ENCODE measurements around the gene VPREB3. TPM values are rescaled to one million over a fixed set of nuclear protein-coding genes. Genes with fewer than 3 reads are reported as not detected.
"Not testable (repeated sequence)": the region's sequence is repeated elsewhere in the genome, so short reads cannot be mapped to it uniquely, and the experiment has no call there.

The VPREB3 gene
- total RNA-seq, 1 donor from 2014 or later = not detected

DNA sequence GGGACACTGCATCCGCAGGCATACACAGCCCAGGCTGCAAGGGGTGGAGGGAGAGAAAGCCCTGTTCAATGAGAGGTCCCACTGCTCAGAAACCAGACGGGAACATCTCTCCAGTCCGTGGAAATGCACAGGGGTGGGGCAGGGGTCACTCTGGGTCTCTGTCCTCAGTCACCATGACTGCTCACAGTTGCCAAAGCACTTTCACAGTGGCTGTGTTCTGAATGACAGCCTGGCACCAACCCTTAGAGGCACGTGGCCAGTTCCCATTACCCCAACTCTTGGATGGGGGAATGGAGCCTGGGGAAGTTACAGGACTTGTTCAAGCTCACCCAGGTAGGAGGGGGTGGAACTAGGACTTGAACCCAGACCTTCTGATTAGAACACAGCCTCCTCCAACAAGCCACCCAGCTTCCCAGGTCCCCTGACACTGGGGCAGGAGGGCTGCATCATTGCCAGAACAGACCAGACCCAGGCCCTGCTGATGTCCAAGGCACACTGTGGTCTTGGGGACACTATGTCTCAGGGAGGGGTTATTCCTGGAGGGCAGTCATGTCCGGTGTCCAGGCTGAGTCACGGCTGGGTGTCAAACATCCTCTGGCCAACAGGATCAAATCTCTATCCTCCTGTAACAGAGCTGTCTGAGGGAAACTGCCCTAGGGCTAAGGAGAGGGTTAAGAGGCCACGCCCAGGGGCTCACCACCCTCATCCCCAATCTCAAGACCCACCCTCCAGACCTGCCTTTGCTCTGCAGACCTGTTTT is 11.5 kb downstream of the VPREB3 start:
- no peak for DNase-seq (ENCODE audit: low spot score)

- DNase-seq (ENCODE audit: low spot score) = no peak
Measured at GRCh38 chr22:23737696-23738095, 16.5 kb downstream of the VPREB3 start.

DNA sequence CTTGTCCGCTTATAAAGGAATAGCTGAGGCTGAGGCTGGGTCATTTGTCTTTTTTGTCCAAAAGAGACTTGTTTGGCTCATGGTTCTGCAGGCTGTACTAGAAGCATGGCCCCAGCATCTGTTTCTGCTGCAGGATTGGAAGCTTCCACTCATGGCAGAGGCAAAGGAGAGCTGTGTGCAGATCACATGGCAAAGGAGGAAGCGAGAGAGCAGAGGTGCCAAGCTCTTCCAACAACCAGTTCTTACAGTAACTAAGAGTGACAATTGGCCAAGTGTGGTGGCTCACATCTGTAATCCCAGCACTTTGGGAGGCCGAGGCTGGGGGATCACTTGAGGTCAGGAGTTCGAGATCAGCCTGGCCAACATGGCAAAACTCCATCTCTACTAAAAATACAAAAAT is 26.1 kb downstream of the VPREB3 start:
- DNase-seq (ENCODE audit: low spot score) = not testable (repeated sequence)

DNA sequence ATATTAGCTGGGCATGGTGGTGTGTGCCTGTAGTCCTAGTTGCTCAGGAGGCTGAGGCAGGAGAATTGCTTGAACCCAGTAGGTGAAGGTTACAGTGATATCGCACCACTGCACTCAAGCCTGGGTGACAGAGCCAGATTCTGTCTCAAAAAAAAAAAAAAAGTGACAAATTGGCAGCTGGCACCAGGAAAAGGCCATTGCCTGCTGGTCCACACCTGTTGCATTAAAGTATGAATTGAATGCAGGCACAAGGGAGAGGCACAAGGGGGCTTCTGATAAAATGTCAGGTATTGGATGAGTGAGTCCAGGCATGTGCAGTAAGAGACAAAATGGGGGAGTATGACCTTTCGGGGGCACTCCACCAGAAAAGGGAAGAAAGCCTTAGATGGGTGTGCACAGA is 31.5 kb downstream of the VPREB3 start:
- DNase-seq (ENCODE audit: low spot score) = no peak

DNA sequence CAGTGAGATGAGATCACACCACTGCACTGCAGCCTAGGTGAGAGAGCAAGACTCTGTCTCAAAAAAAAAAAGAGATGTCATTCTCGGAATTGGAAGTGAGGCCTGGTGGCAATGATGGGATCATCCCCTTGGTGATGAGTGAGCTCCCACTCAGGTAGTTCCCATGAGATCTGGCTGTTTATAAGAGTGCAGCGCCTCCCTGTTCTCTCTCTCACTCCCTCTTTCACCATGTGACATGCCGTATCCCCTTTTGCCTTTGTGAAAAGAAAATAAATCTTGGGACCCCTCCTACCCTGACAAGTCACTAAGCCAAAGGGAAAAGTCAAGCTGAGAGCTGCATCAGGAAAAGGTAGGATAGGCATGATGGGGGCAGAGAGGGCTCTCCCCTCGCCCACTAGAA is 32.1 kb downstream of the VPREB3 start:
- no peak for DNase-seq (ENCODE audit: low spot score)

- DNase-seq (ENCODE audit: low spot score) = no peak
Measured at GRCh38 chr22:23720855-23721254, 33.4 kb downstream of the VPREB3 start.

GRCh38 chr22:23718371-23719165 is 35.7 kb downstream of the VPREB3 start:
- DNase-seq (ENCODE audit: low spot score) = no peak

DNA sequence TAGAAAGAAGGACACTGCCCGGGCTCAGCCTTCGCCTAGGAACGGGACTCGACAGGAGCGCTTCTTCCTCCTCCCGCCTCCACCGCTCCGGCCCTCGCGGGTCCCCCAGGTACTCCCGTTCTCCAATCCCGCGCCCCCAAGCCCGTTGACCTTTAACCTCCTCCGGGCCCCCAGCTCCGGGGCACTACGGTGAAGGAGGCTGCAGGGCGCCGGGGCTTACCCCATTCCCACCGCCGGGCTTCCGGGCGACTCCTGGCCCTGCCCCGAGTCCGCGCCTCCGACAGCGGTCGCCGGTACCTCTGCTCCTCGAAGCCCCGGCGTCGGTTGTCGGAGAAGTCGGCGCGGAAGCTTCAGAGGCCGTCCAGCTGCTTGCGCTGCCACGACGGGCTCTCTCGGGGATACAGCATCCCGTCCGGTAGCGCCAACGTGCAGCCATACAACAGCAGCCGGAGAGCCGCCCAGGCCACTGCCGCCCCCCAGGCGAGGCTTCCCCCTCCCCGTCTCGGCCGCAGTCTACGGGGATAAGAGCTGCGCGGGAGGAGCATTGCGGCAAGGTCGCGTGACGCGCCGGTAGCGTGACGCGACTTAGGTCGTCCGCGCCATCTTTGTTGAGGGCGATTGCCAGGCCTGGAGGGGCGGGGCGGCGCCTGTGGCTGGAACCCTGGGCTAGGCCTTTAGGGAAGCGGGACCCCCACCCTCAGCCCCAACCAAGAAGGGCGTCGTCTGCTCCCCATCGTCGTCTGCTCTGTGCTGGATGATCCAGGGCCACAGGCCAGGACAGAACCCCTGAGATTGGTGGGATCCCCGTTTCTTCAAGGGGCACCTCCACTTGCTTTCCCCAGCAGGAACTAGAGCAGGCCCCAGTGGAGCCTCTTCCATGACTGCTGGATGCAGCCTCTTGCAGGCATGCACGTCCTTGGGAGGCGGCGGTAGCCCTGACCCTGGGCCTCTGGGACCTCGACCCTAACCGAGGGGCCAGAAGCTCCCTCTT is 37.1 kb downstream of the VPREB3 start:
- peak; percentile 89 for DNase-seq (ENCODE audit: low spot score)

DNA sequence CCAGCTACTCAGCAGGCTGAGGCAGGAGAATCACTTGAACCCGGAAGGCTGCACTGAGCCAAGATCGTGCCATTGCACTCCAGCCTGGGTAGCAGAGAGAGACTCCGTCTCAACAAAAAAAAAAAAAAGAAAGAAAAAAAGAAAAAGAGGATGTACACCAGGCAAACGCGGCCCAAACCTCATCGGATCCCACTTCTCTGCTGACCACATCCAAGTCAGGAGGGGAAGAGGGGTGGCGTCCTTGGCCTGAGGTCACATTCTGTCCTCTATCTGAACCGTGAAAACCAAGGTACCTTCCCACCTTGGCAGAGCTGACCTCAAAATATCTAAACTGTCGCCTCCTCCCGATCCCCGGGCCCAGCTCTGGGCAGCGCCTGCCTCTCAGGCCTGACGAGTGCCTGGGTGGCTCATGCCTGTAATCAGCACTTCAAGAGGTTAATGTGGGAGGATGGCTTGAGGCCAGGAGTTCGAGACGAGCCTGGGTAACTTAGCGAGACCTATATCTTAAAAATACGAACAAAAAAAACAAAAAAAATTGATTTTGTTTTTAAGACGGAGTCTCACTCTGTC is 38.3 kb downstream of the VPREB3 start:
- no peak for DNase-seq (ENCODE audit: low spot score)

DNA sequence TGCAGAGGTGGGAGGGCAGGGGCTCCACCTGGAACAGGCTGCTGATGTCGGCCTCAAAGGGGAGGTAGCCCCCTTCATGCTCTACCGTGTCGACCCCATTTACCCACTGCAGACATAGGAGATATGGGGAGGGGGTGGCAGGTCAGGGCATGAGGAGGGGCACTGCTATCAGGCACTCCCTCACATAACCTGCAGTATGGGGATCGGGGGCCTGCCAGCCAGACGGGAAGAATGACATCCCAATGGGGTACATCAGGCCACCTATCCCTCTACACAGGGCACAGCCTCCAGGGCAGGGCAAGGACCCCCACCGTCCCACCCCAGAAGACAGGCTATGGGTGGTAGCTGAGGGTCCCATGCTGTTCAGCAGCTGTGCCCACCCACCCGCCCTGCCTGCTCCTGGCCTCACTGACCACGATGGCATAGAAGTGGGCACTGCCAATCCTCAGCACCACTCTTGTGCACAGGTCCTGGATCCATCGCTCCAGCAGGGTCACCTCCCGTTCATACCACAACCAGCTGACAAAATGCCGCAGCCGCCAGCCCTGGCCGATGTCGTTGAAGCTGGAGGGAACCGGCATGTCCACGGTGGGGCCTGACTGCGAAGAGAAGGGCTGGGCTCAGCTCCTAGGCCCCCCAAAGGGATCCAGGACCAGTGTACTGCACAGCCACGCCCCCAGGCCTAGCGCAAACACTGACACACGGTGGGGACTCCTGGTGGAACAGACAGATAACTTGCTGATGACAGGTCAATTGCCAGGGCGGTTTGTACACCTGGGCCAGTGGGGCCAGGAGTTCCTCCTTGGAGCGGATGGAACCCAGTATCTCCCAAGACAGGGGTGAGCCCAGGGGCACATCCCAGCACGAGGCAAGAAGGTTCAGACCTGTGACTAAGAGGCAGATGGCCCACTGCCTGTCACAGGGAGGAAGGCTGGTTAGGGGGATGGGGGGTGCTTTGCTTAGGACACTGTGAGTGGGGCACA is 39.3 kb downstream of the VPREB3 start:
- no peak for DNase-seq (ENCODE audit: low spot score)

DNA sequence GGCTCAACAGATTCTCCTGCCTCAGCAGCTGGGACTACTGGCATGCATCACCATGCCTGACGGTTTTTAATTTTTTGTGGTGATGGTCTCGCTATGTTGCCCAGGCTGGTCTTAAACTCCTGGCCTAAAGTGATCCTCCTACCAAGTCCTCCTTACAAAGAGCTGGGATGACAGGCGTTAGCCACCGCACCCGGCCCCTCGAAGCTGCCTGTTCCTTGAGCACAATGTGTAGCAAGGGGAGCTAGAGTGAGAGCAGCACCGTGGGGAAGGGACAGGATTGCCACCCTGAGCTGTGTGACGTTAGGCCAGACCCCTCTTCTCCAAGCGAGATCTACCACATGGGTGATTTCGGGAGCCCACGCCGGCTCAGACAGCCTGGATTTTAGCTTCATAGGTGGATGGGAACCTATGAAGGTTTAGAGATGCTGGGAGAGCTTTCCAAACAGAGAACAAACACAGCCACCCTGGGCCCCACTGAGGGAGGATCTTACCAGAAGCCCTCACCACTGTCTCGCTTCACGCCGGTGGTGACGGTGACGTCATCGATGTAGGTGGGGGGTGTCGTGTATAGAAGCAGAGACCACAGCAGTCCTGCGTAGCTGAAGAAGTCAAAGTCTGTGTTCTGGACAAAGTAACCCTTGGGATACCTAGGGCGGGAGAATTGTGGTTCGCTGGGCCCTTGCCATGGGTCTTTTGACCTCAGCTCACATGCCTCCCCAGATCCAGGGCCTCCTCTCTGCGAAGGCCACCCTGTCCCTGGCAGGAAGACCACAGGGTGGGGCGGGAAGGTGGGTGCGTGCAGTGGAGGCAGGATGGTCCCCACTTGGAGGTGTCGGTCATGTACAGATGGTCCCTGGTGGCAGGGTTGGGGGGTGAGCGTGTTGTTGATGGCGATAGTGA is 40.3 kb downstream of the VPREB3 start:
- no peak for DNase-seq (ENCODE audit: low spot score)

DNA sequence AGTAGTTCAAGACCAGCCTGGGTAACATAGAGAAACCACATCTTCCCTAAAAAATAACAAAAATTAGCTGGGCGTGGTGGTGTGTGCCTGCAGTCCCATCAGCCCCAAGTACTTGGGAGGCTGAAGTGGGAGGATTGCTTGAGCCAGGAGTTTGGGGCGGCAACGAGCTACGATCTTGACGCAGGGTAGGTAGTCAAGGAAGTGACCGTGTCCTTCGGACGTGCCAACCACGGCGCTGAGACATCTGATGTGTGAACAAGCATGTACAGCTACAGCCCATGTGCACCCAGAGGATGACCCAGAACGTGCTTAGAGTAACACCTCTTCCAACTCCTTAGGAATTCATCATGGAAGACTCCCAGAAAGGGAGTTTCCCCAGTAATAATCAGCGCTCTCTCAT is 42.0 kb downstream of the VPREB3 start:
- no peak for DNase-seq (ENCODE audit: low spot score)

GRCh38 chr22:23709107-23709506 is 45.1 kb downstream of the VPREB3 start:
- no peak for DNase-seq (ENCODE audit: low spot score)

DNA sequence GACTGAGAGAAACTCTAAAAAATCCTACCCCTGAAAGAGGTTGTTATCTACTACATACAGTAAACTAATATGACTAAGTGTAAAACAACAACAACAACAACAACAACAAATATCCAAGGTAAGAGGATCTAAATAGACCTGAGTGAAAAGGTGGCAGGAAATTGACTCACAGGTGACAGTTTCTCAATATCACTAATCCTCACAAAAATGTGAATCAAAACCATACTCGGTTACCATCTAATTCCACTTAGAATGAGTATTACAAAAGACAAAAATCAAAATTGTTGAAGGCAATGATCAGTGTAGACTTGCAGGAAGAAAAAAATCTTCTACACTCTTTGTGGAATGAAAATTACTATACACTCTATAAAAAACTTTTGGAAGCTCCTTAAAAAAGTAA is 46.0 kb downstream of the VPREB3 start:
- no peak for DNase-seq (ENCODE audit: low spot score)

DNA sequence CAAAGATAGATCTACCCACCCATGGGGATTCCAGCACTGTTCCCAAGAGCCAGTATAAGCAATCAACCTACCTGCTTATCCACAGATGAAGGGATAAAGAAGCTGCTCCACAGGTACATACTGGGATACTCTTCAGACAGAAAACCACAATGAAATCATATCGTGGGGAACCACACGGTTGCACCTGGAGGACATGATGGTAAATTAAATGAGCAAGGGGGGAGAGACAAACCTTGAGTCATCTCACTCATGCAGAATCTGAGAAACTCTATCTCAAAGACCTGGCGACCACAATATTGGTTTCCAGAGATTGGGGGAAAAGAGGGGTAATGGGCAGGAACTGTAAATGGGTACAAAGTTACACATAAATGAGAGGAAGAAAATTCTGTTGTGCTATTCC is 48.9 kb downstream of the VPREB3 start:
- DNase-seq (ENCODE audit: low spot score) = no peak

DNA sequence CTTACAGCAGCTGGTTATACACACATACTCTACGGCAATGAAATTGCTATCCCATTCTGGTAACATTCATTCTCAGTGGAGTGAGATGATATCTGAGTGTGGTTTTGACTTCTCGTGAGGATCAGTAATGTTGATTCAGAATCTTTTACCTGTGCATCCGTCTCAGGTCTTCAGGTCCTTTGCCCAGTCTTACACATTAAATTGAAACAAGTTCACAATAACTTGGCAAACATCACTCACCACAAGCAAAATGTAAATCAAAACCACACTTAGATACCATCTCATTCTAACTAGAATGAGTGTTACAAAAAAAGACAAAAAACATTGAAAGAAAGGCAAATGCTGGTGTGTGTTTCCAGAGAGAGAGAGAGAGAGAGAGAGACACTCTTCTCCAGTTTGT is 49.4 kb downstream of the VPREB3 start:
- no peak for DNase-seq (ENCODE audit: low spot score)

- DNase-seq (ENCODE audit: low spot score) = no peak
Measured at GRCh38 chr22:23704062-23704461, 50.2 kb downstream of the VPREB3 start.
